ENCODE data around the gene CDC6. TPM values are rescaled to one million over a fixed set of nuclear protein-coding genes. Genes with fewer than 3 reads are reported as not detected.
A peak's percentile ranks its signal among the peaks of the same experiment; 100 is the strongest.

Gene CDC6
- total and polyA plus RNA-seq, 2 of the 8 experiments (the other 6 are each of a cell fraction or from before 2014, with no cell fraction given) = 50.5 to 140 TPM

DNA sequence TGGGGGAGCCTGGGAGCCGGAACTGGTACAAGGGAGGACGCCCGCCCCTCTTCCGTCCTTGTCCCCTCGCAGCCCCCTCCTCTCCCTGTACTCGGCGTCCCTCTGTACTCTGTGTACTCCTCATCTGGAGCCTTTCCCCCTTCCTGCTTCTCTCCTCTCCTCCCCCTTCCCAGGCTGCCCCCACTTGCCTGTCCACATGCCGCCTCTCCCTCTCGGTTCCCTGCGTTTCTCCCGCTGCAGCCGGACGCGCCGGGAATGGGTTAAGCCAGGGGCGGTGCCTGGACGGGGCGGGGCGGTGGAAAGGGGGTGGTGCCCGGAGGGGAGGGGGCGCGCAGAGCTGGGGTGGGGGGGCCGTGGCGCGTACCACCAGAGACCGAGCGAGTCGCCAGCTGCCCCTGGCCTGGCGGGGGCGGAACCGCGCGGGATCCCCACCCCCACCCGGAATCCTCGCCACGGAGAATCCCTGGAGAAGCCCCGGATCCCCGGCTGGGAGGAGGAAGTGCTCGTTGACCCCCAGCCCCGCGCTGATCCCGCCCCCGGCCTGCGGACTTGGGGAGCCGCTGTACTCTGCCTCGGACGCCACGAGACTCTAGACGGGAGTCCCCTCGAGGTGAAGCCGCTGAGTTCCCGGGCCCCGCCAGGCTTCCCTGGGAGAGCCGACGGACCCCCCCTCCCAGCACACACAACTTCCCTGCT lies 54.3 kb downstream of the CDC6 start:
- no peak overlapping the region for H4K91ac ChIP-seq (replicated peaks; ENCODE audit: insufficient read length, low read length)
- ChIA-PET CTCF (ENCODE audit: partially characterized antibody) (interaction anchor here (8.0 to 30.8 kb wide), 2 partner anchors 15 to 24 kb away, joined by 74 to 1198 read pairs; partner anchors contain the start of gene RARA), POLR2A (ENCODE audit: partially characterized antibody) (interaction anchor here (1.2 to 27.8 kb wide), 3 partner anchors 11 to 39 kb away, joined by 3 to 570 read pairs (median 3); partner anchors contain the start of genes CDC6 and RARA)
- H3K4me1 ChIP-seq (replicated peaks in 1 of 4; ENCODE audit: control insufficient read depth in 3 of 4, insufficient read depth in 4 of 4, low read length in 3 of 4) = peaks cover 18 to 41% (median 36%) of the 10 kb centered on the region in 4 experiments
- H3K23ac ChIP-seq (ENCODE audit: insufficient read length) = no peak overlapping the region
- no peaks in the 10 kb centered on the region; a peak in 1 of 4 replicates for H3K79me2 ChIP-seq (ENCODE audit: control insufficient read depth in 1 of 2, insufficient read depth in 2 of 2, low read length in 2 of 2)
- H3K23me2 ChIP-seq (ENCODE audit: low read depth, low read length) = peaks cover 26% of the 10 kb centered on the region; the same call in 1 of the 2 replicates
- H3K36me3 ChIP-seq (ENCODE audit: control insufficient read depth in 2 of 4, insufficient read depth in 4 of 4, low read length in 3 of 4) = no peaks in the 10 kb centered on the region
- H3K27ac ChIP-seq (ENCODE audit: low read depth, low read length) = no peak overlapping the region
- no peaks in the 10 kb centered on the region for H3K9me3 ChIP-seq (ENCODE audit: insufficient read depth in 2 of 2, low read depth in 1 of 2, low read length in 1 of 2)
- peak overlapping the region; percentile 73 to 91 for H3K4me2 ChIP-seq (ENCODE audit: insufficient read depth in 1 of 2, low read depth in 2 of 2, low read length in 2 of 2)
- H3K56ac ChIP-seq (replicated peaks; ENCODE audit: insufficient read length, low read depth, low read length) = no peak overlapping the region
- no peak overlapping the region for H3K14ac ChIP-seq (ENCODE audit: insufficient read length)
- DNase-seq (ENCODE audit: low read depth in 1 of 2, low spot score in 2 of 2) (peak in 1 of 2 experiments; percentile 88), FAIRE-seq (no peak)
- 0% methylated on average over 16 of the region's 55 CpGs; no CpG with 5 or more reads in 1 of the 2 experiments for WGBS, 2 experiments (ENCODE audit: extremely low coverage in 1 of 2, insufficient coverage in 1 of 2, insufficient read length in 1 of 2, insufficient replicate concordance in 2 of 2, low coverage in 1 of 2, low lambda C conversion rate in 2 of 2, missing lambda C conversion rate in 1 of 2)
- peaks cover 21 to 48% of the 10 kb centered on the region in 2 experiments for H4K20me1 ChIP-seq (replicated peaks in 1 of 2; ENCODE audit: control insufficient read depth in 1 of 2, insufficient read depth in 2 of 2, low read length in 2 of 2)
- H3K4me3 ChIP-seq (ENCODE audit: extremely low read depth in 1 of 4, insufficient read depth in 2 of 4, low read depth in 3 of 4, low read length in 4 of 4) = peak overlapping the region; percentile 57 to 74 (median 62)
- peak overlapping the region; percentile 71 for H3K18ac ChIP-seq (ENCODE audit: extremely low read depth, low read length)
- H2BK120ac ChIP-seq (replicated peaks; ENCODE audit: low read depth, low read length) = no peak overlapping the region
- H2BK12ac ChIP-seq (ENCODE audit: low read depth, low read length) = no peak overlapping the region
- H3K4ac ChIP-seq (replicated peaks; ENCODE audit: insufficient read length, low read depth, low read length) = no peak overlapping the region
- TF ChIP-seq TEAD4 (IDR thresholded peaks at IDR 0.05; ENCODE audit: low read depth, low read length) (0 out of 2 replicates have a peak, but pooled peaks have one; percentile 2), SIN3A (conservative IDR thresholded peaks at IDR 0.05 in 1 of 2, IDR thresholded peaks at IDR 0.05 in 1 of 2; ENCODE audit: low read depth in 1 of 2, low read length in 2 of 2) (0 out of 4 replicates have a peak, but pooled peaks of 1 of the 2 experiments have one; percentile 41), HDAC2 (IDR thresholded peaks at IDR 0.05; ENCODE audit: borderline replicate concordance in 1 of 2, low read depth in 2 of 2, low read length in 2 of 2) (0 out of 4 replicates have a peak, but pooled peaks of 1 of the 2 experiments have one; percentile 12), JUN (IDR thresholded peaks at IDR 0.05; ENCODE audit: low read depth, low read length) (no peak), SP4 (IDR thresholded peaks at IDR 0.05; ENCODE audit: low read length) (no peak)
- H3K27me3 ChIP-seq (replicated peaks in 1 of 4; ENCODE audit: control insufficient read depth in 3 of 4, extremely low read depth in 1 of 4, insufficient read depth in 3 of 4, low read length in 3 of 4) = peaks cover 22 to 81% (median 59%) of the 10 kb centered on the region in 4 experiments
- H4K8ac ChIP-seq (ENCODE audit: extremely low read depth, insufficient read depth, low read length) = no peak overlapping the region
- no peak overlapping the region for H2BK20ac ChIP-seq (ENCODE audit: low read length)
- H2BK5ac ChIP-seq (ENCODE audit: low read depth, low read length) = no peak overlapping the region
- 0 out of 7 replicates have a peak overlapping the region, but pooled peaks of 1 of the 4 experiments have one; percentile 6 for H3K9ac ChIP-seq (replicated peaks in 1 of 4; ENCODE audit: extremely low read depth in 1 of 4, low read depth in 3 of 4, low read length in 3 of 4)
- no peak overlapping the region for H4K5ac ChIP-seq (ENCODE audit: insufficient read length, low read depth, low read length)
- no peak overlapping the region for H2AK5ac ChIP-seq (ENCODE audit: low read depth, low read length)
- no peak overlapping the region for H2BK15ac ChIP-seq (ENCODE audit: low read length)
- H2AFZ ChIP-seq (ENCODE audit: low read length) = no peak overlapping the region
- H3K79me1 ChIP-seq (ENCODE audit: low read depth, low read length) = no peaks in the 10 kb centered on the region; the same call in 1 of the 2 replicates
